OCI-LY1 (cell line): Measurements from ENCODE around the gene C2orf68.

Experiments
- H2AFZ ChIP-seq: fragments of 200-600 bp; sonication (generic), shearing (Covaris generic); 2 replicates; pipeline ENCODE4 v1.6.0; 2014; ENCODE audit warnings: antibody characterized with exemption, mild to moderate bottlenecking, low read length
- H3F3A ChIP-seq: fragments of 200-600 bp; sonication (generic), shearing (Covaris generic); 2 replicates; pipeline ENCODE4 v1.6.0; 2014; ENCODE audit warnings: mild to moderate bottlenecking, antibody characterized with exemption, low read length, moderate library complexity; ENCODE audit not compliant: insufficient read depth
- H3K27ac ChIP-seq: fragments of 200-600 bp; sonication (generic); 2 replicates; pipeline ENCODE4 v1.5.1; 2014; ENCODE audit warnings: low read length, mixed run types, mild to moderate bottlenecking, low read depth; ENCODE audit not compliant: poor library complexity, severe bottlenecking
- H3K27me3 ChIP-seq: fragments of 200-600 bp; sonication (generic); 2 replicates; pipeline ENCODE4 v1.6.0; 2014; ENCODE audit warnings: antibody characterized with exemption, mild to moderate bottlenecking, low read length, moderate library complexity; ENCODE audit not compliant: insufficient read depth
- H3K36me3 ChIP-seq: fragments of 200-600 bp; sonication (generic); 2 replicates; pipeline ENCODE4 v1.6.1; 2014; ENCODE audit warnings: mild to moderate bottlenecking, antibody characterized with exemption, low read length, moderate library complexity, mixed read lengths; ENCODE audit not compliant: insufficient read depth
- H3K4me1 ChIP-seq: fragments of 200-600 bp; sonication (generic); 2 replicates; pipeline ENCODE4 v1.5.1; 2014; ENCODE audit warnings: mild to moderate bottlenecking, low read length, moderate library complexity; ENCODE audit not compliant: insufficient read depth, severe bottlenecking
- H3K4me2 ChIP-seq: fragments of 200-600 bp; sonication (generic), shearing (Covaris generic); 2 replicates; pipeline ENCODE4 v1.6.1; 2014; ENCODE audit warnings: low read length
- H3K4me3 ChIP-seq: fragments of 200-600 bp; sonication (generic); 2 replicates; pipeline ENCODE4 v1.5.1; 2014; ENCODE audit warnings: low read length, low read depth, mild to moderate bottlenecking, mixed read lengths; ENCODE audit not compliant: poor library complexity, severe bottlenecking
- H3K79me2 ChIP-seq: fragments of 200-600 bp; shearing (Covaris generic); 2 replicates; pipeline ENCODE4 v1.6.1; 2016; ENCODE audit warnings: mixed run types, low read length, mixed read lengths; ENCODE audit not compliant: insufficient read depth
- H3K9ac ChIP-seq: fragments of 200-600 bp; sonication (generic), shearing (Covaris generic); 2 replicates; pipeline ENCODE4 v1.6.1; 2014; ENCODE audit warnings: mild to moderate bottlenecking, low read length, mixed read lengths
- H3K9me2 ChIP-seq: fragments of 200-600 bp; sonication (generic), shearing (Covaris generic); 2 replicates; pipeline ENCODE4 v1.6.1; 2014; ENCODE audit warnings: low read depth, mild to moderate bottlenecking, low read length, mixed read lengths
- H3K9me3 ChIP-seq: fragments of 200-600 bp; shearing (Covaris generic); 2 replicates; pipeline ENCODE4 v1.6.1; 2014; ENCODE audit warnings: low read length, mixed read lengths
- H4K20me1 ChIP-seq: fragments of 200-600 bp; sonication (generic), shearing (Covaris generic); 2 replicates; pipeline ENCODE4 v1.6.0; 2016; ENCODE audit warnings: mild to moderate bottlenecking, low read length; ENCODE audit not compliant: insufficient read depth
- EZH2 ChIP-seq: fragments of 200-600 bp; sonication (generic), shearing (Covaris generic); IDR thresholded peaks from 2 replicates; pipeline ENCODE4 v1.8.0; 2017; ENCODE audit warnings: borderline replicate concordance, mixed run types, mild to moderate bottlenecking, antibody characterized with exemption, low read length, moderate library complexity, mixed read lengths
- TF ChIP-seq, protein P1 (sequence below): fragments of 200-600 bp; sonication (generic), shearing (Covaris generic); IDR thresholded peaks from 2 replicates; pipeline ENCODE4 v1.5.1; 2017; ENCODE audit warnings: mild to moderate bottlenecking, antibody characterized with exemption, low read length, moderate library complexity, mixed read lengths

Gene C2orf68

DNA sequence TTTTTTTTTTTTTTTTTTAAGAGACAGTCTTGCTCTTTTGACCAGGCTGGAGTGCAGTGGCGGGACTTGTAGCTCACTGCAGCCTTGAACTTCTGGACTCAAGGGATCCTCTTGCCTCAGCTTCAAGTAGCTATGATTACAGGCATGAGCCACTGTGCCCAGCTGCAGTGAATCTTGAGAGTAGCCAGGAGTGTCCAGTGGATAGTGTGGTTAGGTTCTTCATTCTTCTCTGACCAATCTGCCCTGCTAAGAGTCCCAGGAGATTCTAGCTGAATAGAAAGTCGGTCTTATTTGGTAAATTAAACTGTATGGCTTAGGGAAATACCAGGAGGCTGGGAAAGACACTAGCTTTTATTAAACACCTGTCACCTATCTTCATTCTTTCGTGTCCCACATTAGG lies 19.4 kb upstream of the C2orf68 start:
- Histone ChIP-seq H3K36me3 (peaks cover 95% of the 10 kb centered on the region), H3K4me3 (no peak overlapping the region), H3K79me2 (no peaks in the 10 kb centered on the region), H3K27me3 (no peaks in the 10 kb centered on the region), H3K9me3 (no peaks in the 10 kb centered on the region), H3K4me2 (no peak overlapping the region), H3K9me2 (no peaks in the 10 kb centered on the region), H3K9ac (no peak overlapping the region), H3K4me1 (no peaks in the 10 kb centered on the region), H4K20me1 (no peaks in the 10 kb centered on the region), H3F3A (no peaks in the 10 kb centered on the region), H3K27ac (no peak overlapping the region), H2AFZ (no peak overlapping the region)
- TF ChIP-seq, protein P1, sequence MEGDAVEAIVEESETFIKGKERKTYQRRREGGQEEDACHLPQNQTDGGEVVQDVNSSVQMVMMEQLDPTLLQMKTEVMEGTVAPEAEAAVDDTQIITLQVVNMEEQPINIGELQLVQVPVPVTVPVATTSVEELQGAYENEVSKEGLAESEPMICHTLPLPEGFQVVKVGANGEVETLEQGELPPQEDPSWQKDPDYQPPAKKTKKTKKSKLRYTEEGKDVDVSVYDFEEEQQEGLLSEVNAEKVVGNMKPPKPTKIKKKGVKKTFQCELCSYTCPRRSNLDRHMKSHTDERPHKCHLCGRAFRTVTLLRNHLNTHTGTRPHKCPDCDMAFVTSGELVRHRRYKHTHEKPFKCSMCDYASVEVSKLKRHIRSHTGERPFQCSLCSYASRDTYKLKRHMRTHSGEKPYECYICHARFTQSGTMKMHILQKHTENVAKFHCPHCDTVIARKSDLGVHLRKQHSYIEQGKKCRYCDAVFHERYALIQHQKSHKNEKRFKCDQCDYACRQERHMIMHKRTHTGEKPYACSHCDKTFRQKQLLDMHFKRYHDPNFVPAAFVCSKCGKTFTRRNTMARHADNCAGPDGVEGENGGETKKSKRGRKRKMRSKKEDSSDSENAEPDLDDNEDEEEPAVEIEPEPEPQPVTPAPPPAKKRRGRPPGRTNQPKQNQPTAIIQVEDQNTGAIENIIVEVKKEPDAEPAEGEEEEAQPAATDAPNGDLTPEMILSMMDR: no peak
- TF ChIP-seq EZH2: no peak

DNA sequence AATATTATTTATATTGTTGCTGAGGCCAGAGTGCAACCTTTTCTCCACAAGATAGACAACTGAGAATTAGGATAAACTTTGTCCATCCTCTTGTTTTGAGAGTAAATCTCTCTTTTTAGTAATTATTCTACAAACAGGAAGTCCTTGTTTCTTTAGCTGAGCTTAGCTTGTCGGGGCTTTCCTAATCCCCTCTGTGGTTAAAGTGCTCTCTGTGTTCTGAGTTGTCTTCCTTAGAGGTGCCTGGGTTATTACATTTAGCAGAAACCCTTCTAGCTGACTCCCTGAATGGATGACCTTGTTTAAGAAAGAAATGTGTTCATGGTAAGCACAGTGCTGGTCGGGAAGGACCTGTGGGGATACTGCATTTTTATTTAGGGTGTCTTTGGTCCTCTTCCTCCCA lies 16.8 kb upstream of the C2orf68 start:
- Histone ChIP-seq H3K27me3 (no peaks in the 10 kb centered on the region), H3F3A (no peaks in the 10 kb centered on the region), H3K4me3 (no peak overlapping the region), H3K4me1 (no peaks in the 10 kb centered on the region), H3K9me2 (no peaks in the 10 kb centered on the region), H4K20me1 (no peaks in the 10 kb centered on the region), H3K4me2 (no peak overlapping the region), H3K79me2 (no peaks in the 10 kb centered on the region), H3K9me3 (no peaks in the 10 kb centered on the region), H3K9ac (no peak overlapping the region), H3K36me3 (peaks cover 97% of the 10 kb centered on the region), H3K27ac (no peak overlapping the region), H2AFZ (no peak overlapping the region)
- no peak for TF ChIP-seq EZH2
- TF ChIP-seq, protein P1: no peak

GRCh38 chr2:85623991-85624390 lies 12.1 kb upstream of the C2orf68 start:
- Histone ChIP-seq H3K9me2 (no peaks in the 10 kb centered on the region), H3K27me3 (no peaks in the 10 kb centered on the region), H3K36me3 (peaks cover 93% of the 10 kb centered on the region), H3K4me2 (no peak overlapping the region), H4K20me1 (no peaks in the 10 kb centered on the region), H3K4me1 (no peaks in the 10 kb centered on the region), H3K79me2 (peaks cover 8% of the 10 kb centered on the region), H3K4me3 (no peak overlapping the region), H2AFZ (no peak overlapping the region), H3K9ac (no peak overlapping the region), H3K27ac (no peak overlapping the region), H3K9me3 (no peaks in the 10 kb centered on the region), H3F3A (no peaks in the 10 kb centered on the region)
- TF ChIP-seq EZH2: no peak
- TF ChIP-seq, protein P1: no peak
